Osteocyte (in vitro differentiated cells): ENCODE measurements around the gene MYO16. TPM values are rescaled to one million over a fixed set of nuclear protein-coding genes. Genes with fewer than 3 reads are reported as not detected.

Experiments used
- DNase-seq: peaks from one replicate; pipeline ENCODE4 v3.0.0; 2021; ENCODE audit warnings: mixed read lengths; ENCODE audit not compliant: unreplicated experiment; ENCODE audit errors: extremely low spot score
- H3K27ac Mint-ChIP-seq: one replicate; pipeline ENCODE4 v1.8.0; 2021; ENCODE audit warnings: mild to moderate bottlenecking, mixed read lengths; ENCODE audit not compliant: unreplicated experiment
- H3K27me3 Mint-ChIP-seq: one replicate; pipeline ENCODE4 v1.8.0; 2021; ENCODE audit warnings: mixed read lengths; ENCODE audit not compliant: unreplicated experiment
- H3K36me3 Mint-ChIP-seq: one replicate; pipeline ENCODE4 v1.8.0; 2021; ENCODE audit warnings: mixed read lengths; ENCODE audit not compliant: unreplicated experiment
- H3K4me1 Mint-ChIP-seq: one replicate; pipeline ENCODE4 v1.8.0; 2021; ENCODE audit warnings: mixed read lengths; ENCODE audit not compliant: unreplicated experiment
- H3K4me3 Mint-ChIP-seq: one replicate; pipeline ENCODE4 v1.8.0; 2021; ENCODE audit warnings: mild to moderate bottlenecking, moderate library complexity, mixed read lengths; ENCODE audit not compliant: unreplicated experiment
- H3K9me3 Mint-ChIP-seq: one replicate; pipeline ENCODE4 v1.8.0; 2021; ENCODE audit warnings: mixed read lengths; ENCODE audit not compliant: unreplicated experiment
- CTCF ChIP-seq: fragments of 200-600 bp; sonication (generic); IDR thresholded peaks from 2 replicates; pipeline ENCODE4 v1.5.0; 2021; ENCODE audit warnings: antibody characterized with exemption, mild to moderate bottlenecking, moderate library complexity
- total RNA-seq: library from RNA; stranded (reverse); gene quantifications from 2 replicates; pipeline ENCODE4 v1.2.1, GENCODE V29; 2021

Gene MYO16
- total RNA-seq, 1 donor from 2014 or later, result 0.13 TPM

DNA sequence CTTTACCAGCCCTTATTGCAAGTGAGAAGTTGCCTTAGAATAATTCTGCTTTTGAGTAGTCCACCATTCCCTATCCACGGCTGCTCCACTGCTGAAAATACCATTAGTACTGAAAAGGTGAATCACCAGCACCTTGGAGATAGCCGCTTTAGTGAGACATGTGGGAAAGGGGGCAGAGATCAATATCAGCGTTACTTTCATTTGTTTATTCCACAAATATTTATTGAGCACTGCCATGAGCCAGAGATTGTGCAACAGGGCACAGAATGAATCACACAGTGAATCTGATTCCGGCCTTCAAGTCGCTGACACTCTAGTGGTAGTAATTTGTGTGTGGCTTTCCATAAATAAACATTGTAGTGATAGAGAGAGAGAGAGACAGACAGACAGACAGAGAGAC is 31.5 kb upstream of the MYO16 start:
- Mint-ChIP-seq H3K27me3 (peaks cover 38% of the 10 kb centered on the region), H3K4me3 (no peak overlapping the region), H3K27ac (no peak overlapping the region), H3K9me3 (peaks cover 6% of the 10 kb centered on the region), H3K4me1 (no peaks in the 10 kb centered on the region), H3K36me3 (peaks cover 2% of the 10 kb centered on the region)
- no peak for TF ChIP-seq CTCF
- no peak for DNase-seq

DNA sequence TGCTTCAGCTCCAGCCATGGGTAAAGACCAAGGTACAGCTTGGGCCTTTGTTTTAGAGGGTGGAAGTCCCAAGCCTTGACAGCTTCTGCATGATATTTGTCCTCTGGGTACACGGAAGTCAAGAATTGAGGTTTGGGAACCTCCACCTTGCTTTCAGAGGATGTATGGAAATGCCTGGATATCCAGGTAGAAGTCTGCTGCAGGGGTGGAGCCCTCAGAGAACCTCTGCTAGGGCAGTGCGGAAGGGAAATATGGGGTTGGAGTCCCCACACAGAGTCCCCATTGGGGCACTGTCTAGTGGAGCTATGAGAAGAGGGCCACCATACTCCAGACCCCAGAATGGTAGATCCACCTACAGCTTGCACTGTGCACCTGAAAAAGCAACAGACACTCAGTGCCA is 23.0 kb upstream of the MYO16 start:
- TF ChIP-seq CTCF, result no peak
- Mint-ChIP-seq H3K4me1 (no peaks in the 10 kb centered on the region), H3K27me3 (peaks cover 27% of the 10 kb centered on the region), H3K9me3 (peaks cover 14% of the 10 kb centered on the region), H3K36me3 (peaks cover 2% of the 10 kb centered on the region), H3K4me3 (no peak overlapping the region), H3K27ac (no peak overlapping the region)
- DNase-seq, result no peak

DNA sequence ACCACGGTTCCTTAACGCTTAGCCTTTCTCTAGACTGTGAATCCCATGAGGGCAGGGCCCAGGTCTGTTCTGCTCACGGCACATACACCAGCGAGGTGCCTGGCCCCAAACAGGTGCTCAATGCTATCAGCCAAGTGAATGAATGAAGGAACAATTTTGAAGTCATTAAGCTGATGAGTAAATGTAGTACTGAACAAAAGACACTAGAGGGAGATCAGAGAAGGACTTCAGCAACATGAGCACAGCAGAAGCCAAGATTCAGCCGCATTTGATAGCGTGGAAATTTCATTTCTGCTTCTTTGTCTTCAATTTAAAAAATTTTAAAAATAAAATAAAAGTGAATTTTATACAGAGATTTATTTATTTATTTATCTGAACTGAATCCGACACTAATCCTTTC is 20.1 kb upstream of the MYO16 start:
- TF ChIP-seq CTCF, result peak; percentile 75
- no peak overlapping the region for H3K4me3 Mint-ChIP-seq
- no peaks in the 10 kb centered on the region for H3K36me3 Mint-ChIP-seq
- no peak for DNase-seq
- H3K9me3 Mint-ChIP-seq, result peaks cover 8% of the 10 kb centered on the region
- H3K27ac Mint-ChIP-seq, result no peak overlapping the region
- H3K4me1 Mint-ChIP-seq, result no peaks in the 10 kb centered on the region
- peaks cover 47% of the 10 kb centered on the region for H3K27me3 Mint-ChIP-seq

GRCh38 chr13:108610507-108610906 is 18.9 kb upstream of the MYO16 start:
- no peak for DNase-seq

DNA sequence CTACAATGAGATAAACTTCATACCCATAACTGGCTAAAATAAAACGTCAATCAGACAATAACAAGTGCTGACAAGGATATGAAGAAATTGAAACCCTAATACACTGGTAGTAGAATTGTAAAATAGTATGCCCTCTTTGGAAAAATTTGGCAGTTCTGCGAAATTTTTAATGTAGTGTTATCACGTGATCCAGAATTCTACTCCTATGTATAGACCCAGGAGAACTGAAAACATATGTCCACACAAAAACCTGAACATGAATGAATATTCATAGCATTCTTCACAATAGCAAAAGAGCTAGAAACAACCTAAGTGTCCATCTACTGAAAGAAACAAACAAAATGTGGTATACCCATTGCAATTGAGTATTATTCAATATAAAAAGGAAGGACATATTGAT is 14.2 kb upstream of the MYO16 start:
- Mint-ChIP-seq H3K4me3 (no peak overlapping the region), H3K27ac (no peak overlapping the region), H3K36me3 (no peaks in the 10 kb centered on the region), H3K9me3 (no peaks in the 10 kb centered on the region), H3K27me3 (peaks cover 82% of the 10 kb centered on the region), H3K4me1 (no peaks in the 10 kb centered on the region)
- no peak for TF ChIP-seq CTCF
- no peak for DNase-seq

More at GRCh38 chr13:108610507-108610906, 18.9 kb upstream of the MYO16 start:
- H3K27ac Mint-ChIP-seq, result no peak overlapping the region
- TF ChIP-seq CTCF, result no peak
- no peaks in the 10 kb centered on the region for H3K4me1 Mint-ChIP-seq
- H3K9me3 Mint-ChIP-seq, result peaks cover 5% of the 10 kb centered on the region
- H3K27me3 Mint-ChIP-seq, result peaks cover 54% of the 10 kb centered on the region
- H3K36me3 Mint-ChIP-seq, result no peaks in the 10 kb centered on the region
- H3K4me3 Mint-ChIP-seq, result no peak overlapping the region
